Measurements from ENCODE around the gene UBXN10. TPM values are rescaled to one million over a fixed set of nuclear protein-coding genes. Genes with fewer than 3 reads are reported as not detected.

Gene UBXN10
- total RNA-seq, 2 experiments from 2014 or later, result 0.42 to 0.50 TPM

DNA sequence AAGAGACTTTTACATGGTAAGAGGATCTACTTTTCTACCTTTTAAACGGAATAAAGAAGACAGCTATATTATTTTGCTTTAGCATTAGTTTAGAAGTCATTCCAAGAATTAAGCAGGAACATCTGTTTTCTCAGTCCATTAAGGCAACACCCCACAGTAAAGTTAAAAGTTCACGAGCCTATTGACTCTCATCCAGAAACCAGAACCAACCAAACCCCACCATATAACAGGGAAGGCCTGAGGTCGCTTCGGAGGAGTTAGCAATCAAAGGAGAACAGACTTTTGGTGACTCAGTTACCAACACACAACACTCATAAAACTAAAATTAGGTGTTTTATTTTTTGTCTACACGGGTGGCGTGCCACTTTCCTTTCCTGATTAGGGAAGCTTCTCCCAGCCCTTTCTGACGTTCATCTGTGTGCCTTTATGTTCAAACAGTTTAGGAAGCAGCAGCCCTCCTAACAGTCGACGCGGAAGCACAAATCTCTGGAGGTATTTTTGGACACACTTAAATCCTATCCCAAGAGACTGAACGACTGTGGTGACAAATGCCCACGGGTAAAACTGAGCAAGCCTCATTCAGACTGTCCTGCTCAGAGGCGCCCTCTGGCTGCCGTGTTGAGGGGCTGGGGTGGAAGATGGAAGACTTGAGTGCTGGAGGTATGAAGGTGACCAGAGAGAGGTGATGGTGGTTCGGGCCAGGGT lies 9.0 kb downstream of the UBXN10 start:
- DNase-seq (ENCODE audit: low spot score), result peak; percentile 81

DNA sequence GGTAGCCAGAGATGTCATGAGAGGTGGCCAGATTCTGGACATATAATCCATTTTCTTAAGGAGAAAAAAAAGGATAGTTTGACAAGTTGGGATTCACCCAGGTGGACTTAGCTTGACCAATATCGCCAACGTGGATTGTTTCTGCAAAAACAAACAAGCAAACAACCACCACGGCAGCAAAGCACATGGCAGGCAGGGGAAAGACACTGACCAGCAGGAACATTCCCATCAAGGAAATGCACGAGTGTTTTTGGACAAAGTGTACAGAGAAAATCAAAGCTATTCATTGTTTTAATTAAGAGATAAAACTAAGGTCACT lies 9.5 kb downstream of the UBXN10 start:
- BruUV-seq (replicated peaks), result no TSS peak
- no peak overlapping the region for H3K27ac ChIP-seq (ENCODE audit: low read depth, low read length, poor library complexity, severe bottlenecking)
- H3K4me1 ChIP-seq (ENCODE audit: insufficient read depth, low read length, poor library complexity, severe bottlenecking), result peaks cover 47% of the 10 kb centered on the region
- no peak overlapping the region for H3K4me3 ChIP-seq (ENCODE audit: low read depth, low read length, poor library complexity, severe bottlenecking)
- no peaks in the 10 kb centered on the region for H3K9me3 ChIP-seq (ENCODE audit: low read length)
- H2AFZ ChIP-seq (ENCODE audit: low read length), result no peak overlapping the region; the same call in 1 of the 2 replicates
- no peaks in the 10 kb centered on the region for H3K9me2 ChIP-seq (ENCODE audit: insufficient read depth, low read length)
- no peak for DNase-seq (ENCODE audit: low spot score)
- POLR2A ChIA-PET, result interaction anchor here (1.0 kb wide), 1 partner anchor 32 kb away, joined by 3 read pairs; no protein-coding TSS in a partner anchor
- H3K4me2 ChIP-seq (ENCODE audit: low read length), result no peak overlapping the region; the same call in 1 of the 2 replicates
- CTCF ChIA-PET (ENCODE audit: unreplicated experiment), result interaction anchor here (1.0 to 1.4 kb wide), 4 partner anchors 17 to 23 kb away, joined by 3 to 5 read pairs (median 4); no protein-coding TSS in a partner anchor
- intact Hi-C loops (cut with micrococcal nuclease; ENCODE audit: unreplicated experiment), result loop anchor here (1.0 kb wide), 3 partner anchors 30 to 277 kb away; no protein-coding TSS in a partner anchor
- H3K36me3 ChIP-seq (ENCODE audit: insufficient read depth, low read length), result no peaks in the 10 kb centered on the region
- no peak for TF ChIP-seq EZH2phosphoT487 (IDR thresholded peaks at IDR 0.05; ENCODE audit: borderline replicate concordance, low read depth, low read length)
- TF ChIP-seq, protein P1, sequence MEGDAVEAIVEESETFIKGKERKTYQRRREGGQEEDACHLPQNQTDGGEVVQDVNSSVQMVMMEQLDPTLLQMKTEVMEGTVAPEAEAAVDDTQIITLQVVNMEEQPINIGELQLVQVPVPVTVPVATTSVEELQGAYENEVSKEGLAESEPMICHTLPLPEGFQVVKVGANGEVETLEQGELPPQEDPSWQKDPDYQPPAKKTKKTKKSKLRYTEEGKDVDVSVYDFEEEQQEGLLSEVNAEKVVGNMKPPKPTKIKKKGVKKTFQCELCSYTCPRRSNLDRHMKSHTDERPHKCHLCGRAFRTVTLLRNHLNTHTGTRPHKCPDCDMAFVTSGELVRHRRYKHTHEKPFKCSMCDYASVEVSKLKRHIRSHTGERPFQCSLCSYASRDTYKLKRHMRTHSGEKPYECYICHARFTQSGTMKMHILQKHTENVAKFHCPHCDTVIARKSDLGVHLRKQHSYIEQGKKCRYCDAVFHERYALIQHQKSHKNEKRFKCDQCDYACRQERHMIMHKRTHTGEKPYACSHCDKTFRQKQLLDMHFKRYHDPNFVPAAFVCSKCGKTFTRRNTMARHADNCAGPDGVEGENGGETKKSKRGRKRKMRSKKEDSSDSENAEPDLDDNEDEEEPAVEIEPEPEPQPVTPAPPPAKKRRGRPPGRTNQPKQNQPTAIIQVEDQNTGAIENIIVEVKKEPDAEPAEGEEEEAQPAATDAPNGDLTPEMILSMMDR (conservative IDR thresholded peaks at IDR 0.05; ENCODE audit: low read length), result peak; percentile 62
- H4K20me1 ChIP-seq (ENCODE audit: insufficient read depth, low read length), result no peaks in the 10 kb centered on the region
- no peaks in the 10 kb centered on the region for H3K79me2 ChIP-seq (ENCODE audit: insufficient read depth, low read depth, low read length)

More for the DNA sequence above, 9.0 kb downstream of the UBXN10 start:
- Histone ChIP-seq H3K36me3 (ENCODE audit: insufficient read depth, low read length) (no peaks in the 10 kb centered on the region), H3K4me2 (ENCODE audit: low read length) (peak overlapping the region; percentile 58), H2AFZ (ENCODE audit: low read length) (peak overlapping the region; percentile 60; the same call in 1 of the 2 replicates), H3K9me2 (ENCODE audit: insufficient read depth, low read length) (no peaks in the 10 kb centered on the region), H3K4me1 (ENCODE audit: insufficient read depth, low read length, poor library complexity, severe bottlenecking) (peaks cover 47% of the 10 kb centered on the region), H3K9me3 (ENCODE audit: low read length) (no peaks in the 10 kb centered on the region), H3K27ac (ENCODE audit: low read depth, low read length, poor library complexity, severe bottlenecking) (no peak overlapping the region), H3K4me3 (ENCODE audit: low read depth, low read length, poor library complexity, severe bottlenecking) (no peak overlapping the region), H4K20me1 (ENCODE audit: insufficient read depth, low read length) (no peaks in the 10 kb centered on the region), H3K79me2 (ENCODE audit: insufficient read depth, low read depth, low read length) (no peaks in the 10 kb centered on the region)
- POLR2A ChIA-PET, result interaction anchor here (1.3 kb wide), 1 partner anchor 23 kb away, joined by 6 read pairs; no protein-coding TSS in a partner anchor
- CTCF ChIA-PET (ENCODE audit: unreplicated experiment), result interaction anchor here (0.8 to 1.4 kb wide), 3 partner anchors 16 to 20 kb away, joined by 4 to 5 read pairs (median 4); no protein-coding TSS in a partner anchor
- TF ChIP-seq EZH2phosphoT487 (IDR thresholded peaks at IDR 0.05; ENCODE audit: borderline replicate concordance, low read depth, low read length), result no peak
- TF ChIP-seq, protein P1 (conservative IDR thresholded peaks at IDR 0.05; ENCODE audit: low read length), result peak; percentile 98
- intact Hi-C loops (cut with micrococcal nuclease; ENCODE audit: unreplicated experiment), result loop anchor here (1.0 kb wide), 3 partner anchors 30 to 277 kb away; no protein-coding TSS in a partner anchor
- BruUV-seq (replicated peaks), result no TSS peak

DNA sequence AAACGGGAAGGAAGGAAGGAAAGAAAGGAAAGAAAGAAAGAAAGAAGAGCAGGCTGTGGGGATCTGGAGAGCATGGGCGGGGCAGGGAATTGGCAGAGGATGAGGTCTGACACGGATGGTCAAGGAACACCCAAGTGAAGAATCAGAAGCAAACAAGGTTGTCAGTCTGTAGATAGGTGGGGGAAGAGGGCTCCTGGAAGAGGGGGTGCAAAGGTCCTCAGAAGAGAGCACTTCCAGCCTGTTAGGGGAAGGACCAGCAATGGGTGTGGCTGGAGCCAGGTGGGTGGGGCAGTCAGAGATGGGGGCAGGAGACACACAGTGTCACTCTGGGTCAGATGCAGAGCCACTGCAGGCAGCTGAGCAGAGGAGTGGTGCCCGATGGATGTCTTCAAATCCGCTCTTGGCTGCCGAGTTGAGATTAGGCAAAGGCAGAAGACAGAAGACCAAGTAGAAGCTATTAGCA lies 11.5 kb downstream of the UBXN10 start:
- POLR2A ChIA-PET, result no interaction called here
- H3K9me2 ChIP-seq (ENCODE audit: insufficient read depth, low read length), result no peaks in the 10 kb centered on the region
- no peak for TF ChIP-seq EZH2phosphoT487 (IDR thresholded peaks at IDR 0.05; ENCODE audit: borderline replicate concordance, low read depth, low read length)
- TF ChIP-seq, protein P1 (conservative IDR thresholded peaks at IDR 0.05; ENCODE audit: low read length), result no peak
- no TSS peak for BruUV-seq (replicated peaks)
- no peak overlapping the region for H3K27ac ChIP-seq (ENCODE audit: low read depth, low read length, poor library complexity, severe bottlenecking)
- H3K4me3 ChIP-seq (ENCODE audit: low read depth, low read length, poor library complexity, severe bottlenecking), result no peak overlapping the region
- no peak overlapping the region for H3K4me2 ChIP-seq (ENCODE audit: low read length)
- CTCF ChIA-PET (ENCODE audit: unreplicated experiment), result no interaction called here
- H3K79me2 ChIP-seq (ENCODE audit: insufficient read depth, low read depth, low read length), result no peaks in the 10 kb centered on the region
- H3K4me1 ChIP-seq (ENCODE audit: insufficient read depth, low read length, poor library complexity, severe bottlenecking), result peaks cover 65% of the 10 kb centered on the region
- H4K20me1 ChIP-seq (ENCODE audit: insufficient read depth, low read length), result no peaks in the 10 kb centered on the region
- H3K9me3 ChIP-seq (ENCODE audit: low read length), result no peaks in the 10 kb centered on the region
- no peak overlapping the region for H2AFZ ChIP-seq (ENCODE audit: low read length)
- DNase-seq (ENCODE audit: low spot score), result no peak
- no peaks in the 10 kb centered on the region for H3K36me3 ChIP-seq (ENCODE audit: insufficient read depth, low read length)
- intact Hi-C loops (cut with micrococcal nuclease; ENCODE audit: unreplicated experiment), result no loop called here
